Vagina (tissue), 2 donors: ENCODE results near the gene SPO11.

Experiments
- POLR2A ChIP-seq, 2 donors: fragments of 450-650 bp; IDR thresholded peaks; one replicate each; pipeline ENCODE4 v1.6.1; 2017; ENCODE audit warnings: antibody characterized with exemption in 2 of 2, mild to moderate bottlenecking in 2 of 2, moderate library complexity in 2 of 2
- POLR2AphosphoS5 ChIP-seq, 2 donors: sonication (generic); formaldehyde crosslinking; IDR thresholded peaks; one replicate each; pipeline ENCODE4 v1.9.0; 2017; ENCODE audit warnings: antibody characterized with exemption in 2 of 2, mild to moderate bottlenecking in 2 of 2, low read depth in 1 of 2; ENCODE audit not compliant: insufficient read depth in 1 of 2
- TF ChIP-seq, protein P1 (sequence below), 3 experiments: fragments of 450-650 bp in 2 of 3; fragments of 200-600 bp in 1 of 3; sonication (generic) in 1 of 3; IDR thresholded peaks; one replicate each; pipeline ENCODE4 v1.5.1; 2017 to 2019; ENCODE audit warnings: antibody characterized with exemption in 3 of 3, mild to moderate bottlenecking in 2 of 3, moderate library complexity in 2 of 3

DNA sequence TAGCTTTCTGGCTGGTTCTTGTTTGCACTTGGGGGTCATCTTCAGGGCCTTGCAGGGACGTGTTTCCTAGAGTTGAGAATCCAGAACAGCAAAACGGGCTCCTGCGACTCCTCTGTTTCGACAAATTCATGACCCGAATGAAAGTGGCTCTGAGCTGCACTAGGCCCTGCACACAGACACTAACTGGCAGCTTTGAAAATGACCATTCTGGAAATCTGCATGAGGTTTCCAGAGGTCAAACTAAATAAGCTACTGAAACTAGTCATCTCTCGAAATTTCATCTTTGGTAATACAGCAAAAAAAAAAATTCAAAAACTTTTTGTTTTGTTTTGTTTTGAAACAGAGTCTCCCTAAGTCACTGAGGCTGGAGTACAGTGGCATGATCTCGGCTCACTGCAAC is 47.7 kb upstream of the SPO11 start:
- TF ChIP-seq, protein P1, sequence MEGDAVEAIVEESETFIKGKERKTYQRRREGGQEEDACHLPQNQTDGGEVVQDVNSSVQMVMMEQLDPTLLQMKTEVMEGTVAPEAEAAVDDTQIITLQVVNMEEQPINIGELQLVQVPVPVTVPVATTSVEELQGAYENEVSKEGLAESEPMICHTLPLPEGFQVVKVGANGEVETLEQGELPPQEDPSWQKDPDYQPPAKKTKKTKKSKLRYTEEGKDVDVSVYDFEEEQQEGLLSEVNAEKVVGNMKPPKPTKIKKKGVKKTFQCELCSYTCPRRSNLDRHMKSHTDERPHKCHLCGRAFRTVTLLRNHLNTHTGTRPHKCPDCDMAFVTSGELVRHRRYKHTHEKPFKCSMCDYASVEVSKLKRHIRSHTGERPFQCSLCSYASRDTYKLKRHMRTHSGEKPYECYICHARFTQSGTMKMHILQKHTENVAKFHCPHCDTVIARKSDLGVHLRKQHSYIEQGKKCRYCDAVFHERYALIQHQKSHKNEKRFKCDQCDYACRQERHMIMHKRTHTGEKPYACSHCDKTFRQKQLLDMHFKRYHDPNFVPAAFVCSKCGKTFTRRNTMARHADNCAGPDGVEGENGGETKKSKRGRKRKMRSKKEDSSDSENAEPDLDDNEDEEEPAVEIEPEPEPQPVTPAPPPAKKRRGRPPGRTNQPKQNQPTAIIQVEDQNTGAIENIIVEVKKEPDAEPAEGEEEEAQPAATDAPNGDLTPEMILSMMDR (IDR thresholded peaks at IDR 0.05): no peak
- TF ChIP-seq POLR2A (IDR thresholded peaks at IDR 0.05) (no peak), POLR2AphosphoS5 (IDR thresholded peaks at IDR 0.05; ENCODE audit: insufficient read depth in 1 of 2, low read depth in 1 of 2) (no peak)
